Measurements from ENCODE around the gene AKAP1.

AKAP1 gene

GRCh38 chr17:57050306-57050705 is 34.7 kb upstream of the AKAP1 start:
- no peak for DNase-seq
- TF ChIP-seq, protein P1, sequence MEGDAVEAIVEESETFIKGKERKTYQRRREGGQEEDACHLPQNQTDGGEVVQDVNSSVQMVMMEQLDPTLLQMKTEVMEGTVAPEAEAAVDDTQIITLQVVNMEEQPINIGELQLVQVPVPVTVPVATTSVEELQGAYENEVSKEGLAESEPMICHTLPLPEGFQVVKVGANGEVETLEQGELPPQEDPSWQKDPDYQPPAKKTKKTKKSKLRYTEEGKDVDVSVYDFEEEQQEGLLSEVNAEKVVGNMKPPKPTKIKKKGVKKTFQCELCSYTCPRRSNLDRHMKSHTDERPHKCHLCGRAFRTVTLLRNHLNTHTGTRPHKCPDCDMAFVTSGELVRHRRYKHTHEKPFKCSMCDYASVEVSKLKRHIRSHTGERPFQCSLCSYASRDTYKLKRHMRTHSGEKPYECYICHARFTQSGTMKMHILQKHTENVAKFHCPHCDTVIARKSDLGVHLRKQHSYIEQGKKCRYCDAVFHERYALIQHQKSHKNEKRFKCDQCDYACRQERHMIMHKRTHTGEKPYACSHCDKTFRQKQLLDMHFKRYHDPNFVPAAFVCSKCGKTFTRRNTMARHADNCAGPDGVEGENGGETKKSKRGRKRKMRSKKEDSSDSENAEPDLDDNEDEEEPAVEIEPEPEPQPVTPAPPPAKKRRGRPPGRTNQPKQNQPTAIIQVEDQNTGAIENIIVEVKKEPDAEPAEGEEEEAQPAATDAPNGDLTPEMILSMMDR (IDR thresholded peaks at IDR 0.05; ENCODE audit: low read depth, low read length, missing control alignments) = no peak
- H3K4me3 ChIP-seq (ENCODE audit: low read depth, low read length) = no peak overlapping the region
- no peak overlapping the region for H3K27ac ChIP-seq
- in situ Hi-C loops (cut with HindIII; ENCODE audit: low pct_ligation_motif_present, low sequenced_read_pairs) = no loop called here
- no peaks in the 10 kb centered on the region for H3K36me3 ChIP-seq (replicated peaks)
- H3K27me3 ChIP-seq (replicated peaks) = peaks cover 17% of the 10 kb centered on the region

- no peak overlapping the region for H3K4me3 ChIP-seq (ENCODE audit: low read depth, low read length)
- H3K27me3 ChIP-seq (replicated peaks) = peaks cover 4% of the 10 kb centered on the region
- in situ Hi-C loops (cut with HindIII; ENCODE audit: low pct_ligation_motif_present, low sequenced_read_pairs) = no loop called here
- TF ChIP-seq, protein P1 (IDR thresholded peaks at IDR 0.05; ENCODE audit: low read depth, low read length, missing control alignments) = no peak
- no peak overlapping the region for H3K27ac ChIP-seq
- no peak for DNase-seq
- H3K36me3 ChIP-seq (replicated peaks) = no peaks in the 10 kb centered on the region
These were observed 33.1 kb upstream of the AKAP1 start for GRCh38 chr17:57051886-57052361.

- Histone ChIP-seq H3K27ac (no peak overlapping the region), H3K36me3 (replicated peaks) (no peaks in the 10 kb centered on the region), H3K27me3 (replicated peaks) (no peaks in the 10 kb centered on the region), H3K4me3 (ENCODE audit: low read depth, low read length) (no peak overlapping the region)
- TF ChIP-seq, protein P1 (IDR thresholded peaks at IDR 0.05; ENCODE audit: low read depth, low read length, missing control alignments) = no peak
- in situ Hi-C loops (cut with HindIII; ENCODE audit: low pct_ligation_motif_present, low sequenced_read_pairs) = no loop called here
- no peak for DNase-seq
These were observed 22.2 kb upstream of the AKAP1 start for GRCh38 chr17:57062865-57063264.

- H3K36me3 ChIP-seq (replicated peaks) = no peaks in the 10 kb centered on the region
- in situ Hi-C loops (cut with HindIII; ENCODE audit: low pct_ligation_motif_present, low sequenced_read_pairs) = no loop called here
- TF ChIP-seq, protein P1 (IDR thresholded peaks at IDR 0.05; ENCODE audit: low read depth, low read length, missing control alignments) = no peak
- no peak overlapping the region for H3K4me3 ChIP-seq (ENCODE audit: low read depth, low read length)
- no peak overlapping the region for H3K27ac ChIP-seq
- no peaks in the 10 kb centered on the region for H3K27me3 ChIP-seq (replicated peaks)
- DNase-seq = no peak
These were observed 17.9 kb upstream of the AKAP1 start for GRCh38 chr17:57067162-57067561.

- in situ Hi-C loops (cut with HindIII; ENCODE audit: low pct_ligation_motif_present, low sequenced_read_pairs) = no loop called here
- H3K27ac ChIP-seq = no peak overlapping the region
- H3K36me3 ChIP-seq (replicated peaks) = no peaks in the 10 kb centered on the region
- no peaks in the 10 kb centered on the region for H3K27me3 ChIP-seq (replicated peaks)
- H3K4me3 ChIP-seq (ENCODE audit: low read depth, low read length) = no peak overlapping the region
- TF ChIP-seq, protein P1 (IDR thresholded peaks at IDR 0.05; ENCODE audit: low read depth, low read length, missing control alignments) = no peak
- DNase-seq = no peak
These were observed 17.3 kb upstream of the AKAP1 start for GRCh38 chr17:57067781-57068180.

GRCh38 chr17:57068222-57068658 is 16.8 kb upstream of the AKAP1 start:
- H3K27ac ChIP-seq = no peak overlapping the region
- TF ChIP-seq, protein P1 (IDR thresholded peaks at IDR 0.05; ENCODE audit: low read depth, low read length, missing control alignments) = no peak
- no peak for DNase-seq
- no peak overlapping the region for H3K4me3 ChIP-seq (ENCODE audit: low read depth, low read length)
- H3K36me3 ChIP-seq (replicated peaks) = no peaks in the 10 kb centered on the region
- in situ Hi-C loops (cut with HindIII; ENCODE audit: low pct_ligation_motif_present, low sequenced_read_pairs) = no loop called here
- H3K27me3 ChIP-seq (replicated peaks) = no peaks in the 10 kb centered on the region
